Loucy (cell line): ENCODE measurements around the gene NCOA1.

Experiments used
- H2AFZ ChIP-seq: fragments of 200-600 bp; sonication (generic); 2 replicates; pipeline ENCODE4 v1.6.0; 2016; ENCODE audit warnings: antibody characterized with exemption, mild to moderate bottlenecking, low read length, moderate library complexity
- H3F3A ChIP-seq: fragments of 200-600 bp; 2 replicates; pipeline ENCODE4 v1.6.0; 2016; ENCODE audit warnings: antibody characterized with exemption, low read depth, mild to moderate bottlenecking
- H3K27me3 ChIP-seq: fragments of 200-600 bp; sonication (generic); 2 replicates; pipeline ENCODE4 v1.6.1; 2014; ENCODE audit warnings: low read length, mild to moderate bottlenecking; ENCODE audit not compliant: insufficient read depth, poor library complexity, severe bottlenecking
- H3K36me3 ChIP-seq: fragments of 200-600 bp; sonication (generic); 2 replicates; pipeline ENCODE4 v1.6.1; 2016; ENCODE audit warnings: low read length; ENCODE audit not compliant: insufficient read depth
- H3K4me1 ChIP-seq: fragments of 200-600 bp; sonication (generic); 2 replicates; pipeline ENCODE4 v1.5.1; 2014; ENCODE audit warnings: low read length, mild to moderate bottlenecking; ENCODE audit not compliant: insufficient read depth, poor library complexity, severe bottlenecking
- H3K4me2 ChIP-seq: fragments of 200-600 bp; sonication (generic); 2 replicates; pipeline ENCODE4 v1.6.0; 2014; ENCODE audit warnings: antibody characterized with exemption, low read length, low read depth, mild to moderate bottlenecking; ENCODE audit not compliant: poor library complexity, severe bottlenecking
- H3K4me3 ChIP-seq: fragments of 200-600 bp; sonication (generic); 2 replicates; pipeline ENCODE4 v1.5.1; 2014; ENCODE audit warnings: low read length, mild to moderate bottlenecking, mixed read lengths; ENCODE audit not compliant: poor library complexity, severe bottlenecking
- H3K79me2 ChIP-seq: fragments of 200-600 bp; sonication (generic); 2 replicates; pipeline ENCODE4 v1.6.1; 2014; ENCODE audit warnings: low read length; ENCODE audit not compliant: insufficient read depth
- H3K9ac ChIP-seq: fragments of 200-600 bp; sonication (generic); 2 replicates; pipeline ENCODE4 v1.6.0; 2014; ENCODE audit warnings: mild to moderate bottlenecking, low read depth, low read length, moderate library complexity; ENCODE audit not compliant: poor library complexity, severe bottlenecking
- H3K9me2 ChIP-seq: fragments of 200-600 bp; sonication (generic); replicated peaks from 2 replicates; pipeline ENCODE4 v1.6.1; 2016; ENCODE audit warnings: low read depth, low read length, mixed read lengths
- H3K9me3 ChIP-seq: fragments of 200-600 bp; sonication (generic); 2 replicates; pipeline ENCODE4 v1.6.1; 2014; ENCODE audit warnings: mild to moderate bottlenecking, antibody characterized with exemption, low read length, low read depth; ENCODE audit not compliant: insufficient read depth
- H4K20me1 ChIP-seq: fragments of 200-600 bp; sonication (generic); 2 replicates; pipeline ENCODE4 v1.6.0; 2014; ENCODE audit warnings: antibody characterized with exemption, low read length, mild to moderate bottlenecking; ENCODE audit not compliant: insufficient read depth, poor library complexity, severe bottlenecking
- CTCF ChIP-seq: fragments of 200-600 bp; sonication (generic); conservative IDR thresholded peaks from 2 replicates; pipeline ENCODE4 v1.5.1; 2014; ENCODE audit warnings: mild to moderate bottlenecking, antibody characterized with exemption, low read length
- EZH2phosphoT487 ChIP-seq: fragments of 200-600 bp; IDR thresholded peaks from 2 replicates; pipeline ENCODE4 v1.6.1; 2018; ENCODE audit warnings: antibody characterized with exemption, mild to moderate bottlenecking, moderate library complexity, borderline replicate concordance

The NCOA1 gene

GRCh38 chr2:24618680-24619079 lies 127.6 kb downstream of the NCOA1 start:
- H3K36me3 ChIP-seq, result no peaks in the 10 kb centered on the region
- H3F3A ChIP-seq, result no peaks in the 10 kb centered on the region
- peaks cover 11% of the 10 kb centered on the region for H3K4me1 ChIP-seq
- H2AFZ ChIP-seq, result no peak overlapping the region
- TF ChIP-seq CTCF (no peak), EZH2phosphoT487 (no peak)
- H3K9me3 ChIP-seq, result no peaks in the 10 kb centered on the region
- H3K79me2 ChIP-seq, result peaks cover 7% of the 10 kb centered on the region; the same call in 1 of the 2 replicates
- no peak overlapping the region for H3K4me2 ChIP-seq
- H3K9me2 ChIP-seq, result no peaks in the 10 kb centered on the region
- H3K4me3 ChIP-seq, result no peak overlapping the region
- H3K27me3 ChIP-seq, result no peaks in the 10 kb centered on the region
- H3K9ac ChIP-seq, result no peak overlapping the region
- H4K20me1 ChIP-seq, result no peaks in the 10 kb centered on the region

GRCh38 chr2:24620936-24621335 lies 129.9 kb downstream of the NCOA1 start:
- no peaks in the 10 kb centered on the region for H3K27me3 ChIP-seq
- H2AFZ ChIP-seq, result no peak overlapping the region
- H3K4me2 ChIP-seq, result no peak overlapping the region
- peaks cover 27% of the 10 kb centered on the region for H3K4me1 ChIP-seq
- H3K79me2 ChIP-seq, result peaks cover 7% of the 10 kb centered on the region; the same call in 1 of the 2 replicates
- H3K36me3 ChIP-seq, result no peaks in the 10 kb centered on the region
- H3K9me3 ChIP-seq, result no peaks in the 10 kb centered on the region
- H3K4me3 ChIP-seq, result no peak overlapping the region
- no peaks in the 10 kb centered on the region for H3K9me2 ChIP-seq
- TF ChIP-seq EZH2phosphoT487 (no peak), CTCF (no peak)
- H3K9ac ChIP-seq, result no peak overlapping the region
- H3F3A ChIP-seq, result no peaks in the 10 kb centered on the region
- H4K20me1 ChIP-seq, result no peaks in the 10 kb centered on the region

GRCh38 chr2:24621779-24622538 lies 130.9 kb downstream of the NCOA1 start:
- no peak overlapping the region for H2AFZ ChIP-seq
- H3K9me2 ChIP-seq, result no peaks in the 10 kb centered on the region
- H3K79me2 ChIP-seq, result peaks cover 12% of the 10 kb centered on the region; the same call in 1 of the 2 replicates
- no peak overlapping the region for H3K9ac ChIP-seq
- no peak overlapping the region for H3K4me2 ChIP-seq
- no peaks in the 10 kb centered on the region for H3K27me3 ChIP-seq
- H3F3A ChIP-seq, result no peaks in the 10 kb centered on the region
- TF ChIP-seq CTCF, result no peak
- no peak for TF ChIP-seq EZH2phosphoT487
- H3K36me3 ChIP-seq, result no peaks in the 10 kb centered on the region
- H3K4me3 ChIP-seq, result no peak overlapping the region
- peaks cover 28% of the 10 kb centered on the region for H3K4me1 ChIP-seq
- H4K20me1 ChIP-seq, result no peaks in the 10 kb centered on the region
- H3K9me3 ChIP-seq, result no peaks in the 10 kb centered on the region
